HG03575 (cell line): ENCODE data around the gene HSPB1.
"Not testable (repeated sequence)": the region's sequence is repeated elsewhere in the genome, so short reads cannot be mapped to it uniquely, and the experiment has no call there.

Experiments
- ATAC-seq: cut with Tn5 transposase; IDR thresholded peaks from one replicate; pipeline ENCODE4 v1.9.1; 2021; ENCODE audit not compliant: unreplicated experiment, insufficient number of reproducible peaks, low FRiP score; ENCODE audit errors: extremely low read depth

HSPB1 gene

GRCh38 chr7:76302347-76303201 lies at the start of gene HSPB1:
HSPB1 (plus strand) TSS chr7:76302673; CDS start chr7:76302713, 40 bp downstream.
- ATAC-seq = no peak

- no peak for ATAC-seq
Observed at GRCh38 chr7:76254781-76255180, 47.7 kb upstream of the HSPB1 start.

GRCh38 chr7:76257973-76258372 lies 44.5 kb upstream of the HSPB1 start:
- ATAC-seq = no peak

- ATAC-seq = no peak
Observed at GRCh38 chr7:76259124-76260093, 43.1 kb upstream of the HSPB1 start.

- ATAC-seq = no peak
Observed at GRCh38 chr7:76260171-76260703, 42.2 kb upstream of the HSPB1 start.

- ATAC-seq = no peak
Observed at GRCh38 chr7:76261329-76261728, 41.1 kb upstream of the HSPB1 start.

GRCh38 chr7:76261931-76262330 lies 40.5 kb upstream of the HSPB1 start:
- no peak for ATAC-seq

GRCh38 chr7:76262683-76263402 lies 39.6 kb upstream of the HSPB1 start:
- ATAC-seq = no peak

GRCh38 chr7:76265299-76265698 lies 37.2 kb upstream of the HSPB1 start:
- no peak for ATAC-seq

- no peak for ATAC-seq
Observed at GRCh38 chr7:76267107-76267893, 35.2 kb upstream of the HSPB1 start.

- no peak for ATAC-seq
Observed at GRCh38 chr7:76267894-76268183, 34.6 kb upstream of the HSPB1 start.

- no peak for ATAC-seq
Observed at GRCh38 chr7:76268376-76268775, 34.1 kb upstream of the HSPB1 start.

GRCh38 chr7:76269895-76270294 lies 32.6 kb upstream of the HSPB1 start:
- ATAC-seq = no peak

GRCh38 chr7:76271384-76271783 lies 31.1 kb upstream of the HSPB1 start:
- ATAC-seq = not testable (repeated sequence)

- ATAC-seq = no peak
Observed at GRCh38 chr7:76272142-76272541, 30.3 kb upstream of the HSPB1 start.

GRCh38 chr7:76272851-76273497 lies 29.5 kb upstream of the HSPB1 start:
- no peak for ATAC-seq

GRCh38 chr7:76273503-76273902 lies 29.0 kb upstream of the HSPB1 start:
- ATAC-seq = no peak

GRCh38 chr7:76278540-76278939 lies 23.9 kb upstream of the HSPB1 start:
- ATAC-seq = no peak
